K562 (cell line): ENCODE measurements around the gene RUNX3. TPM values are rescaled to one million over a fixed set of nuclear protein-coding genes. Genes with fewer than 3 reads are reported as not detected.
A peak's percentile ranks its signal among the peaks of the same experiment; 100 is the strongest.

Experiments
- ATAC-seq: fragments of 200-7000 bp; cut with Tn5 transposase; 3 replicates; pipeline ENCODE4 v1.9.1; 2020; ENCODE audit warnings: moderate library complexity
- BruUV-seq: library from RNA; stranded (reverse); fragments of 400-500 nt; replicated peaks from 2 replicates; lab custom pipeline; 2021; lab: Mats Ljungman, UMichigan
- CTCF ChIA-PET: fragments of 300-600 bp; formaldehyde crosslinking; extraction: SDS; loops from one replicate; lab custom pipeline; 2021; ENCODE audit warnings: low intra/inter-chr PET ratio; lab: Yijun Ruan, JAX
- POLR2A ChIA-PET: fragments of 300-600, 350-650 bp; sonication (Branson Sonifier 250); formaldehyde crosslinking; extraction: SDS; loops from one replicate; lab custom pipeline; 2021; ENCODE audit warnings: antibody characterized with exemption, inconsistent platforms; lab: Yijun Ruan, JAX
- DNase-seq, 4 experiments: peaks; one replicate each; pipeline versions ENCODE4 v3.0.0 to v3.0.0-alpha.2; 2011 to 2018; ENCODE audit warnings: low spot score in 3 of 4, mixed read lengths in 3 of 4; ENCODE audit errors: extremely low read depth in 1 of 4
- FAIRE-seq: peaks from 2 replicates; lab custom pipeline; 2011; peaks lifted over from hg19 to GRCh38; lab: Jason Lieb, UNC
- H2AFZ ChIP-seq: 2 replicates; pipeline ENCODE4 v1.6.0; 2011; ENCODE audit warnings: low read depth, low read length, control low read depth, inconsistent platforms
- H3K27ac ChIP-seq: fragments of 200-600 bp; 3 replicates; pipeline ENCODE4 v1.8.0; 2011; ENCODE audit warnings: low read depth, mild to moderate bottlenecking, control low read depth, inconsistent platforms, low read length, moderate library complexity, mixed read lengths; ENCODE audit errors: extremely low read depth
- H3K27me3 ChIP-seq, 2 experiments: fragments of 300-600 bp in 1 of 2; 2 replicates in 1 of 2; 3 replicates in 1 of 2; pipeline versions ENCODE4 v1.6.0 to v1.8.0; 2011; ENCODE audit warnings: inconsistent platforms in 2 of 2, low read length in 2 of 2, mild to moderate bottlenecking in 1 of 2, mixed read lengths in 1 of 2, moderate library complexity in 1 of 2; ENCODE audit not compliant: control insufficient read depth in 2 of 2, insufficient read depth in 2 of 2
- H3K36me3 ChIP-seq: fragments of 300-600 bp; 3 replicates; pipeline ENCODE4 v1.8.0; 2011; ENCODE audit warnings: mild to moderate bottlenecking, low read length, inconsistent platforms; ENCODE audit not compliant: control insufficient read depth, insufficient read depth
- H3K4me1 ChIP-seq, 2 experiments: fragments of 200-600 bp in 1 of 2; replicated peaks in 1 of 2; 2 replicates in 1 of 2; 3 replicates in 1 of 2; pipeline versions ENCODE4 v1.5.1 to v1.8.0; 2011; ENCODE audit warnings: inconsistent platforms in 2 of 2, low read length in 2 of 2, mild to moderate bottlenecking in 1 of 2, mixed read lengths in 1 of 2, moderate library complexity in 1 of 2; ENCODE audit not compliant: control insufficient read depth in 2 of 2, insufficient read depth in 2 of 2
- H3K4me2 ChIP-seq: 2 replicates; pipeline ENCODE4 v1.6.1; 2011; ENCODE audit warnings: low read length, control low read depth, inconsistent platforms, mixed read lengths; ENCODE audit not compliant: insufficient read depth
- H3K4me3 ChIP-seq: fragments of 200-600 bp; sonication (generic), shearing (Covaris generic); 2 replicates; pipeline ENCODE4 v1.5.1; 2016; ENCODE audit warnings: control low read depth, inconsistent platforms
- H3K79me2 ChIP-seq: fragments of 200-600 bp; 3 replicates; pipeline ENCODE4 v1.8.0; 2011; ENCODE audit warnings: low read length, inconsistent platforms; ENCODE audit not compliant: control insufficient read depth, insufficient read depth
- H3K9ac ChIP-seq, 2 experiments: 2 replicates each; pipeline versions ENCODE4 v1.6.0 to v1.6.1; 2011; ENCODE audit warnings: low read depth in 2 of 2, low read length in 2 of 2, control low read depth in 1 of 2, inconsistent platforms in 1 of 2, mild to moderate bottlenecking in 1 of 2, mixed read lengths in 1 of 2; ENCODE audit not compliant: insufficient read depth in 1 of 2
- H3K9me1 ChIP-seq: one replicate; pipeline ENCODE4 v1.6.0; 2011; ENCODE audit warnings: inconsistent platforms, mild to moderate bottlenecking, low read length, moderate library complexity; ENCODE audit not compliant: control insufficient read depth, insufficient read depth
- H3K9me3 ChIP-seq: replicated peaks from 2 replicates; pipeline ENCODE4 v1.5.1; 2011; ENCODE audit warnings: low read depth, low read length, inconsistent platforms; ENCODE audit not compliant: control insufficient read depth, insufficient read depth
- H4K20me1 ChIP-seq: replicated peaks from 2 replicates; pipeline ENCODE4 v1.6.1; 2011; ENCODE audit warnings: low read length, inconsistent platforms, mixed read lengths; ENCODE audit not compliant: control insufficient read depth, insufficient read depth
- CTCF ChIP-seq, 3 experiments: IDR thresholded peaks in 2 of 3; conservative IDR thresholded peaks in 1 of 3; 2 replicates each; pipeline ENCODE4 v1.5.1; 2011 to 2012; ENCODE audit warnings: low read length in 3 of 3, mild to moderate bottlenecking in 3 of 3, control low read depth in 2 of 3, improper control_type of control experiment in 1 of 3, inconsistent platforms in 1 of 3, low read depth in 1 of 3, mixed read lengths in 1 of 3, moderate library complexity in 1 of 3; ENCODE audit not compliant: insufficient read depth in 2 of 3
- HIVEP1 ChIP-seq: fragments of 250-450 bp; sonication (Bioruptor Pico); IDR thresholded peaks from 2 replicates; pipeline ENCODE4 v1.4.0; 2020; ENCODE audit warnings: mild to moderate bottlenecking
- L3MBTL2 ChIP-seq: fragments of 450-650 bp; IDR thresholded peaks from 2 replicates; pipeline ENCODE4 v1.6.1; 2016; ENCODE audit warnings: mild to moderate bottlenecking, moderate library complexity
- RBM25 ChIP-seq: fragments of 200-400 bp; formaldehyde crosslinking; IDR thresholded peaks from 2 replicates; pipeline ENCODE4 v1.6.1; 2018; ENCODE audit warnings: low read length, low read depth, moderate library complexity; ENCODE audit not compliant: severe bottlenecking
- SMARCA5 ChIP-seq: fragments of 450-650 bp; IDR thresholded peaks from 2 replicates; pipeline ENCODE4 v1.6.1; 2016
- TAF15 ChIP-seq: fragments of 200-400 bp; formaldehyde crosslinking; IDR thresholded peaks from 2 replicates; pipeline ENCODE4 v1.6.1; 2017; ENCODE audit warnings: mild to moderate bottlenecking, low read depth, low read length, moderate library complexity
- ZFP36 ChIP-seq: fragments of 150-350 bp; IDR thresholded peaks from 2 replicates; pipeline ENCODE4 v1.6.1; 2018; ENCODE audit warnings: low read length, low read depth; ENCODE audit not compliant: partially characterized antibody
- ZFP91 ChIP-seq: sonication (generic); formaldehyde crosslinking; IDR thresholded peaks from 2 replicates; pipeline ENCODE4 v1.8.0; 2022; ENCODE audit warnings: mild to moderate bottlenecking, missing genetic modification reagents
- ZKSCAN1 ChIP-seq: fragments of 150-350 bp; IDR thresholded peaks from 2 replicates; pipeline ENCODE4 v1.6.1; 2016; ENCODE audit warnings: low read depth, low read length
- ZNF3 ChIP-seq: fragments of 250-450 bp; sonication (Bioruptor Pico); IDR thresholded peaks from 2 replicates; pipeline ENCODE4 v1.5.0; 2021; ENCODE audit warnings: mild to moderate bottlenecking, moderate library complexity
- WGBS: fragments of 100-300 bp; shearing (Covaris generic); methylation state at CpG from one replicate; pipeline ENCODE4 v1.1.6; 2016; ENCODE audit warnings: low coverage, mixed read lengths; ENCODE audit not compliant: insufficient coverage; ENCODE audit errors: missing lambda C conversion rate; 5-methylcytosine and 5-hydroxymethylcytosine counted together
- in situ Hi-C: fragments of 300-500 bp; cut with MboI; formaldehyde crosslinking; loops from 4 replicates; pipeline ENCODE4 v1.15.0; 2018; ENCODE audit warnings: inconsistent platforms, mixed read lengths
- intact Hi-C: fragments of 100-400 bp; cut with micrococcal nuclease; formaldehyde crosslinking; loops from 2 replicates; pipeline ENCODE4 v1.14.2; 2022
- polyA plus RNA-seq, 8 experiments: library from polyadenylated mRNA; depleted of rRNA in 4 of 8; stranded (reverse) in 5 of 8; unstranded in 3 of 8; fragments of >200 nt; fragmentation: Nextera tagmentation in 2 of 8; fragmentation: Illumina TruSeq in 1 of 8; extraction: Ambion mirVana in 2 of 8; extraction: Trizol in 1 of 8; gene quantifications; 2 replicates each; pipeline versions ENCODE4 v1.2.1 to v1.2.3, GENCODE V29; 2011 to 2014; ENCODE audit warnings: inconsistent platforms in 1 of 8, missing spikeins in 1 of 8
- total RNA-seq, 7 experiments: library from RNA; depleted of rRNA in 6 of 7; stranded (reverse); fragments of >200 nt in 6 of 7; fragmentation: Illumina TruSeq in 2 of 7; extraction: Trizol in 2 of 7; gene quantifications; 2 replicates each; pipeline versions ENCODE4 v1.2.1 to v1.2.3, GENCODE V29; 2011 to 2021; ENCODE audit warnings: low replicate concordance in 1 of 7

RUNX3 gene
- total and polyA plus RNA-seq, 9 of the 15 experiments (the other 6 are each of a cell fraction or from before 2014, with no cell fraction given) = 0.01 to 0.64 (median 0.09) TPM

GRCh38 chr1:24858277-24858676, 71.8 kb downstream of the RUNX3 start:
- CTCF ChIA-PET = no interaction called here
- Histone ChIP-seq H4K20me1 (0 out of 2 replicates have a peak, but pooled peaks cover 5% of the 10 kb centered on the region), H3K27me3 (peaks cover 36 to 64% of the 10 kb centered on the region in 2 experiments), H3K9ac (no peak overlapping the region), H3K9me1 (no peaks in the 10 kb centered on the region), H3K36me3 (no peaks in the 10 kb centered on the region), H3K9me3 (no peaks in the 10 kb centered on the region)
- DNase-seq = no peak
- WGBS = 5% methylated on average over 1 of the region's 1 CpG
- no peak for FAIRE-seq
- peak; percentile 78; the same call in 1 of the 2 replicates for TF ChIP-seq ZKSCAN1
- no peak for TF ChIP-seq HIVEP1 (CRISPR knock-in tag)
- TF ChIP-seq, all 486 proteins: peak for 1
- in situ Hi-C loops (no loop called here), intact Hi-C loops (no loop called here)
- H2AFZ ChIP-seq = no peak overlapping the region
- BruUV-seq = no TSS peak
- POLR2A ChIA-PET = interaction anchor here (0.6 kb wide), 2 partner anchors 54 to 1218 kb away, joined by 3 read pairs; no protein-coding TSS in a partner anchor
- no peak overlapping the region for H3K4me2 ChIP-seq
- H3K4me1 ChIP-seq = 0 out of 5 replicates have a peak, but pooled peaks cover 0 to 3% of the 10 kb centered on the region in 2 experiments
- H3K4me3 ChIP-seq = no peak overlapping the region
- H3K79me2 ChIP-seq = no peaks in the 10 kb centered on the region
- H3K27ac ChIP-seq = no peak overlapping the region
- ATAC-seq = no peak

GRCh38 chr1:24857507-24858133, 72.5 kb downstream of the RUNX3 start:
- POLR2A ChIA-PET = interaction anchor here (0.7 kb wide), 1 partner anchor 226 kb away, joined by 3 read pairs; no protein-coding TSS in a partner anchor
- H3K9ac ChIP-seq = no peak overlapping the region
- ATAC-seq = peak; percentile 78
- intact Hi-C loops (no loop called here), in situ Hi-C loops (no loop called here)
- 1% methylated on average over 6 of the region's 6 CpGs for WGBS
- peak in 2 of 4 experiments; percentile 31 to 57 for DNase-seq
- peak; percentile 60 for FAIRE-seq
- BruUV-seq = no TSS peak
- no peaks in the 10 kb centered on the region for H3K9me1 ChIP-seq
- no peak overlapping the region for H2AFZ ChIP-seq
- no peak overlapping the region for H3K4me2 ChIP-seq
- H4K20me1 ChIP-seq = 0 out of 2 replicates have a peak, but pooled peaks cover 4% of the 10 kb centered on the region
- no peak overlapping the region for H3K4me3 ChIP-seq
- no peak overlapping the region for H3K27ac ChIP-seq
- CTCF ChIA-PET = no interaction called here
- no peaks in the 10 kb centered on the region for H3K9me3 ChIP-seq
- 0 out of 5 replicates have a peak, but pooled peaks cover 0 to 3% of the 10 kb centered on the region in 2 experiments for H3K4me1 ChIP-seq
- H3K36me3 ChIP-seq = no peaks in the 10 kb centered on the region
- H3K27me3 ChIP-seq = peaks cover 34 to 64% of the 10 kb centered on the region in 2 experiments
- H3K79me2 ChIP-seq = no peaks in the 10 kb centered on the region
- TF ChIP-seq L3MBTL2 (0 out of 2 replicates have a peak, but pooled peaks have one; percentile 42), ZFP36 (peak; percentile 83), RBM25 (peak; percentile 90), CTCF (IDR thresholded peaks at IDR 0.05 in 2 of 3, conservative IDR thresholded peaks at IDR 0.05 in 1 of 3; ENCODE audit: insufficient read depth in 2 of 3, low read depth in 1 of 3, low read length in 3 of 3) (0 out of 6 replicates have a peak, but pooled peaks of 2 of the 3 experiments have one; percentile 11 to 19), SMARCA5 (peak; percentile 85; the same call in 1 of the 2 replicates), ZNF3 (CRISPR knock-in tag) (no peak), ZFP91 (CRISPR knock-in tag) (no peak), TAF15 (no peak)
